ENCODE data around the gene TRIM15.
"Not testable (repeated sequence)": the region's sequence is repeated elsewhere in the genome, so short reads cannot be mapped to it uniquely, and the experiment has no call there.

Gene TRIM15

DNA sequence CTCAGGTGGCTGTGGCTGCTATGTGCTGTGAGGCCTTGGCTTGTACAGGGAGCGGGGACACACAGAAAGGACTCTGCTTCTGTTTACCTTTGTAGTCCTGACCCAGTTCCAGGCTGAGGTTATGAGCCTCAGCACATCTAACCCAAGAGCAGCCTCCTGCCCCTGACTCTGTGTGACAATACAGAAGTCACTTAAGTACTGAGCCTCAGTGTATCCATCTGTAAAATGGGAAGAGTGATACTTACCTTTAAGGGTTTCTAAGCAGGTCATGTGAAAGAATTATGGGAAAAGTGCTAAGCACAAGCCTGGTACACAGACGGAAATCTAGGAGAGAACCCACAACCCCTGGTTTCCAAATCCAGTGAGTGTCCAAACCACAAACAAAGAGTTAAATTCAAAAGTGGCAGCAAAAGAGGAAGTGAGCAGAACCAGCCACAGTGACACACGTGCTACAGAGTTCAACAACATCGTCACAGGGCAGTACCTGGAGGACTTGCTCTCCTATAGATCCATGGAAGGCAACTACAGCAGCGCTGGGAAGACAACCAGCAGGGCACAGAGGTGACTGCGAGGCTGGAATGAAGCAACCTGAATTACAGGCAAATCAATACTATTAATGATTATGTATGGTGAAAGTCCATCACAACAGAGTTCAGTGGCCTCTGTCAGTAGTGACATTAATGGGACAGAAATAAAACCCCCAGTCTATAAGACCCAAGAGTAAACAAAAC is 37.4 kb downstream of the TRIM15 start:
- DNase-seq (ENCODE audit: low read depth): no peak

DNA sequence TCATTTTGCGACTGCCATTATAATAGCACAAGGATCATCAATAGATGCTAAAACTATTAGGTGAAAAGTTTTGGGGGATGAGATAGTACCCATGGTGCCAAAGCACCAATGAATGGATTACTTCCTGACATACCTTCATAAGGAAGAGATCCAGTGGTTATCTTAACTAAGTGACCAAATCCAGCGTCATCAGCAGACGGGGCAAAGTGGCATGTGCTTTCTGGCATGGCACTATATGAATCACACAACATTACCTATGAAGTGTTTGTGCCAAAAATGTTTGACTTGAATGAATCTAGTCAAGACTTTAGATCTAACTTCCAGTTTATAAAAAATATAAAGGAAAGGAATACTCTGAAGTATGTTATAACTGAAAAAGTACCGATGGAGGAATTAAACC is 39.0 kb downstream of the TRIM15 start:
- no peak for DNase-seq (ENCODE audit: low read depth)

- DNase-seq (ENCODE audit: low read depth): no peak
Observed at GRCh38 chr6:30204116-30204515, 40.8 kb downstream of the TRIM15 start.

DNA sequence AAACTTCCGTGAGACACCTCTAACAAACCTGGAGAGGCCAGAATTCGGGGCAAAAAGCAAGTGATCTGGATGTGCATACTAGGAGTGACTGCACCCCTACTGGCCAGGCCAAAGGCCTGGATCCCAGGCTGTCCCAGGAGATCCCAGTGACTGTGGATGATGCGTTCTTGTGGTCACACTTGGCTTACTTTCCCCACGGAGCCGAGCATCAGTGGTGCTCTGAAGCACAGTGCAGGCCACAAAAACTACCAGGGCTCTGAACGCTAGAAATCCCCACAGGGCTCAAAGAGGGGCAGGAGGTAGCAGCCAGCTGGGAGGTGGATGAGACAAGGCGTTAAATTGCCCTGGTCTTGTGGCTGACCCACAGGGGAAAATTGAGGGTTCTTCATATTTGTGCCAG is 42.8 kb downstream of the TRIM15 start:
- DNase-seq (ENCODE audit: low read depth): no peak

- no peak for DNase-seq (ENCODE audit: low read depth)
Observed at GRCh38 chr6:30206799-30207618, 43.7 kb downstream of the TRIM15 start.

DNA sequence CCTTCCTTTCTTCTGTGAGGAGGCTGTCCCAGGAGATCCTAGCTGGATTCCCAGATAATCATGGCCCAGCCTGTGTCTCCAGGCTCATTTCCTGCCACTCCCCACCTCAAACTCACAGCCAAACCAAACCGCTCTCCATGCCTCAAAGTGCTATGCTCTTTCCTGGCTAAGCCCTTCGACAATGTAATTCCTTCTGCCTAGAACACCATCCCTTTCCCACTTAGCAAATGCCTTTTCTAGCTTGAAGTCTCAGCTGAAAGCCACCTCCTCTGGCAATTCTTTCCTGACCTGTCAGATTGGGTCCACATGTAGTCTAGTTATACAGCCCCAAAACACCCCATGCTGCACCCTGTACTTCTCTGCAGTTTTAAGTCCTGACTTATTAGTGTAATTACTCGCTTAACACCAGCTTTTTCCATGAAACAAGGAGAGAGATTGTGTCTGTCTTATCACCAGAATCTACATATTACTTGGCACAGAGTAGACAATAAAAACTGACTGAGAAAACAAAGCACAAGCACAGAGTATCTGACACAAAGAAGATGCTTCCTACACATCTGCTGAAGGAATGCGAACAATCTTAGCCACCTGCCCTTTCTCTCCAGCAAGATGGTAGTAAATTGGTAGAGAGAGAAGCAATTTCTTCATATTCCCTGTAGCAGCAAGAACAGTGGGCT is 44.4 kb downstream of the TRIM15 start:
- no peak for DNase-seq (ENCODE audit: low read depth)

- no peak for DNase-seq (ENCODE audit: low read depth)
Observed at GRCh38 chr6:30211306-30211705, 48.0 kb downstream of the TRIM15 start.

DNA sequence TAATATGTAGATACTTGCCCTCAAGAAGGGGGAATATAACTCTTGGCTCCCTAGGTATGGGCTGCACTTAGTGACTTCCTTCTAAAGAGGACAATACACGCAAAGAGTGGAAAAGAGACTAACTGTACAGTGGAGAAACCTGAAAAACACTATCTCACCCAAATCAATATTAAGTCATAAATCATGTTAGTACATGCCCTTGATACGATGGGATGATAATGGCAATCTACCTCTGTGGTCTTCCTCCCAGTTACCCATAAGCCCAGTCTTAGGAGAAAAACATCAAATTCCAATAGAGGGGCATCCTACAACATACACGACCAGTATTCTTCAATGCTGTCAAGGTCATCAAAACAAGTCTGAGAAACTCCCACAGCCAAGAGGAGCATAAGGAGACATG is 48.6 kb downstream of the TRIM15 start:
- no peak for DNase-seq (ENCODE audit: low read depth)

GRCh38 chr6:30212865-30213666 is 49.7 kb downstream of the TRIM15 start, which contains the start of gene TRIM26:
Gene TRIM26 (minus strand): TSS chr6:30213406. CDS start chr6:30199103, 14,303 bp downstream.
- DNase-seq (ENCODE audit: low read depth): peak; percentile 90

DNA sequence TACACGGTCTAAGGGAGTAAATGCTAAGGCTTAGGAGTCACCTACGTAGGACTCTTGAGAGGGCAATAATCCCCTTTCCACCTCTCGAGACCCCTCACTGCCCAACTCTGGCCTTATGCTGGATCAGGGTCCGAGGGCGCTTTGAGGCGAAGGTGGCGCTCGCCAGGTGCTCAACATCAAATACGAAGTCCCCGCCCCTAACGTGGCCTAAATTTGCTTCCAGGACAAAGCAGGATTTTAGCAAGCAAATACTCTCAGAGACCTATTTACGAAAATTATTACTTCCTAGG is 50.3 kb downstream of the TRIM15 start:
- no peak for DNase-seq (ENCODE audit: low read depth)

DNA sequence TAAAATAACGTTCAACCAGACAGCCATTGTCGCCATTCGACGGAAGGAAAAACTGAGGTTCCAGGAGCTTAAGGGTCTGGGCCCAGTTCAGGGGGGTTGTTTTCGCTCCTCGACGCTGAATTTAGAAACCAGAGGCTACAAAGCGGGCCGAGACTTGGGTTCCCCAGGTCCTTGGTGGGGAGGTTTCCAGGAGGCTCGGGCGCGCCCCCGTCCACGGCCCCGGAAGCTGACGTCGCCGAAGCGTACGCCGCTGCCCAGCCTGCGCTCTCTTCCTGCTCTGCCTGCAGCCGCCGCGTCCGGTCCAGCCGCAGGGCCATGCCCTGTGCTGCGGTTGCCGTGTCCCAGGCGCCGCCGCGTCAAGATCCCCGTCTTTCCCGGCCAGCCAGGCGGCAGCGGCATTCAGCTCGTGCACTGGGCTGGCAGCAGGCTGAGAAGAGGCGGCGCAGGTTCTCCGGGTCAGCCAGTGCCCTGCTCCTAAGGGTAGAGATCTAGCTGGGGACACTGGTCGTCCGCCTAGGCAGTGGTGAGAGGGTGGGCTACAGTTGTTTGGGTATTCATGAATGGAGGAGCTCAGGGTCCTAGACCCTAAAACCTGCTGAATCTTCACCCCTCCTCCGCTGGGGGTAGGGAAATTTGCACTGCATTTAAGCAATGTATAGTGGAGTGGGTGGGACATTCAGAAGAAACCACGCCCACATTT is 50.8 kb downstream of the TRIM15 start:
- peak; percentile 43 for DNase-seq (ENCODE audit: low read depth)

GRCh38 chr6:30214657-30214982 is 51.3 kb downstream of the TRIM15 start:
- DNase-seq (ENCODE audit: low read depth): no peak

DNA sequence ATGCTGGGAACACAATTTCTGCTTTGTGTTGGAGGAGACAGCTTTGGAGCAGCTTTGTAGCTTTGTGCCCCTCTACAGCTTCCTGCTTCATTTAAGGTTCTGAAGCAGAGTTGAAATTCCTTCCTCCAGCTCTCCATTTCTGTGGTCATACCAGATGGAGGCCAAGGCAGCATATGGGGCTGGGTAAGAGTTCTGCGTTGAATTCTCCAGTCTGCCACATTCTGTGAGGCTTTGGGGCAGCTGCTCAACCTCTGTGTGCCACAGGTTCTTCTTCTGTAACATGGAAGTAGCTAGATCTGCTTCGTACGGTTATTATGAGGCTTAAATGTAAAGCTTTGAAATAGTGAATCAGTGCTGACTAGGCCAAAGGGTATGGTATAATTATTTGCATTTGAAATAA is 52.8 kb downstream of the TRIM15 start:
- DNase-seq (ENCODE audit: low read depth): no peak

DNA sequence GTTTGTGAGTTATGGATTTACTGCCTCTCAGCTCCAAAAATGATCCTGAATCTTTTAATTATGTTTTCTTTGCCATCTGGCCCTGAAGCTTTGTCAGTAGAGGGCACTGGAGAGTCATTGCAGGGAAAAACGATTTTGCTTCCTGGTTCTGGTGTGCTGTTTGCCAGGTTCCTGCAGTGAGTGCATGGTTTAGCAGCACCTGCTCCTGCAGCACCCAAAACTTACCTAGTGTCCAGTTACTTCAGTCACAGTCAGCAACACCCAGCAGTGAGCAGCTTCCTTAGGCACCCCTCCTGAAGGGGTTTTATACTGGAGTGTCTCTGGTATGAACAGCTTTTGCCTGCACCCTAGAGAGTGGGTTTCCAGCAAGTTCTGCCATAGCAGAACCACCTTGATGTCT is 55.9 kb downstream of the TRIM15 start:
- no peak for DNase-seq (ENCODE audit: low read depth)

DNA sequence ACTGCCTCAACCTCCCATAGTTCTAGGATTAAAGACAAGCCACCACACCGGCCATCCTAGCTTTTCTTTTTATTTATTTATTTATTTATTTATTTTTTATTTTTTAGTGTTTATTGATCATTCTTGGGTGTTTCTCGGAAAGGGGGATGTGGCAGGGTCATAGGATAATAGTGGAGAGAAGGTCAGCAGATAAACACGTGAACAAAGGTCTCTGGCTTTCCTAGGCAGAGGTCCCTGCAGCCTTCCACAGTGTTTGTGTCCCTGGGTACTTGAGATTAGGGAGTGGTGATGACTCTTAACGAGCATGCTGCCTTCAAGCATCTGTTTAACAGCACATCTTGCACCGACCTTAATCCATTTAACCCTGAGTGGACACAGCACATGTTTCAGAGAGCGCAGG is 58.0 kb downstream of the TRIM15 start:
- DNase-seq (ENCODE audit: low read depth): not testable (repeated sequence)

GRCh38 chr6:30221956-30222355 is 58.6 kb downstream of the TRIM15 start:
- not testable (repeated sequence) for DNase-seq (ENCODE audit: low read depth)

Measured in fibroblast of the conjunctiva (primary cell).